HCT116 (cell line): ENCODE measurements around the gene ADAMTS6. TPM values are rescaled to one million over a fixed set of nuclear protein-coding genes. Genes with fewer than 3 reads are reported as not detected.

Experiments used
- ATAC-seq: fragments of 200-7000 bp; cut with Tn5 transposase; 2 replicates; pipeline ENCODE4 v1.9.1; 2020; ENCODE audit warnings: mild to moderate bottlenecking, moderate library complexity
- BruUV-seq: library from RNA; stranded (reverse); fragments of 400-500 nt; replicated peaks from 2 replicates; lab custom pipeline; 2021; lab: Mats Ljungman, UMichigan
- CTCF ChIA-PET: fragments of 300-600 bp; sonication (Branson Sonifier 250); formaldehyde crosslinking; loops from one replicate; lab custom pipeline; 2021; ENCODE audit warnings: antibody characterized with exemption; lab: Charles Lee
- POLR2A ChIA-PET: fragments of 300-600, 350-600 bp; sonication (Branson Sonifier 250); formaldehyde crosslinking; loops from one replicate; lab custom pipeline; 2021; ENCODE audit warnings: antibody characterized with exemption; lab: Charles Lee
- RAD21 ChIA-PET, 2 experiments: fragments of 300-600 bp; sonication (Branson Sonifier 250); formaldehyde crosslinking; loops; one replicate each; lab custom pipeline; 2023; ENCODE audit warnings: low total read pairs in 2 of 2; ENCODE audit not compliant: uncharacterized antibody in 2 of 2, unreplicated experiment in 2 of 2, low non-redundant PET in 1 of 2; lab: Charles Lee
- DNase-seq: peaks from one replicate; pipeline ENCODE4 v3.0.0-alpha.2; 2010; ENCODE audit warnings: low read depth, low spot score
- H2AFZ ChIP-seq: fragments of 200-600 bp; shearing (Covaris generic), sonication (generic); 2 replicates; pipeline ENCODE4 v1.6.1; 2017; ENCODE audit warnings: low read depth, mixed run types, mixed read lengths, antibody characterized with exemption, low read length; ENCODE audit not compliant: poor library complexity, severe bottlenecking
- H3K27ac ChIP-seq: 2 replicates; pipeline ENCODE4 v1.5.1; 2012; ENCODE audit warnings: low read depth, low read length
- H3K27me3 ChIP-seq: fragments of 200-600 bp; sonication (generic); 2 replicates; pipeline ENCODE4 v1.6.1; 2016; ENCODE audit warnings: mixed run types, low read length, mixed read lengths; ENCODE audit not compliant: insufficient read depth
- H3K36me3 ChIP-seq, 2 experiments: fragments of 200-500 bp in 1 of 2; fragments of 200-600 bp in 1 of 2; sonication (Bioruptor generic) in 1 of 2; sonication (generic) in 1 of 2; 2 replicates each; pipeline versions ENCODE4 v1.5.1 to v1.6.1; 2014 to 2016; ENCODE audit warnings: low read length in 2 of 2, inconsistent platforms in 1 of 2, mixed read lengths in 1 of 2, mixed run types in 1 of 2; ENCODE audit not compliant: insufficient read depth in 2 of 2, control insufficient read depth in 1 of 2
- H3K4me1 ChIP-seq, 2 experiments: fragments of 200-600 bp in 1 of 2; sonication (generic) in 1 of 2; 2 replicates each; pipeline versions ENCODE4 v1.5.1 to v1.6.1; 2012 to 2017; ENCODE audit warnings: low read length in 2 of 2, inconsistent platforms in 1 of 2, mild to moderate bottlenecking in 1 of 2, mixed read lengths in 1 of 2, mixed run types in 1 of 2, moderate library complexity in 1 of 2; ENCODE audit not compliant: insufficient read depth in 2 of 2, control insufficient read depth in 1 of 2
- H3K4me2 ChIP-seq: fragments of 200-600 bp; sonication (generic); 2 replicates; pipeline ENCODE4 v1.6.1; 2017; ENCODE audit warnings: mixed run types, low read length, mixed read lengths
- H3K4me3 ChIP-seq, 2 experiments: fragments of 200-600 bp in 1 of 2; sonication (generic) in 1 of 2; replicated peaks in 1 of 2; 2 replicates each; pipeline ENCODE4 v1.5.1; 2011 to 2016; ENCODE audit warnings: low read length in 2 of 2, control low read depth in 1 of 2, low read depth in 1 of 2, mild to moderate bottlenecking in 1 of 2, mixed read lengths in 1 of 2, mixed run types in 1 of 2
- H3K79me2 ChIP-seq: fragments of 200-600 bp; sonication (generic); 2 replicates; pipeline ENCODE4 v1.6.1; 2017; ENCODE audit warnings: mild to moderate bottlenecking, mixed run types, low read length, moderate library complexity, mixed read lengths; ENCODE audit not compliant: insufficient read depth
- H3K9ac ChIP-seq: fragments of 200-600 bp; sonication (generic); 2 replicates; pipeline ENCODE4 v1.6.1; 2016; ENCODE audit warnings: low read length, mixed read lengths
- H3K9me2 ChIP-seq: fragments of 200-600 bp; sonication (generic), shearing (Covaris generic); 2 replicates; pipeline ENCODE4 v1.6.1; 2017; ENCODE audit warnings: mixed run types, mild to moderate bottlenecking, moderate library complexity; ENCODE audit not compliant: insufficient read depth
- H3K9me3 ChIP-seq, 2 experiments: fragments of 200-500 bp in 1 of 2; fragments of 200-600 bp in 1 of 2; sonication (Bioruptor generic) in 1 of 2; sonication (generic) in 1 of 2; 2 replicates each; pipeline ENCODE4 v1.6.1; 2014 to 2017; ENCODE audit warnings: low read length in 2 of 2, mixed read lengths in 2 of 2, inconsistent platforms in 1 of 2, low read depth in 1 of 2, mild to moderate bottlenecking in 1 of 2, mixed run types in 1 of 2, moderate library complexity in 1 of 2; ENCODE audit not compliant: control insufficient read depth in 1 of 2, insufficient read depth in 1 of 2
- H4K20me1 ChIP-seq: fragments of 200-600 bp; sonication (generic), shearing (Covaris generic); 2 replicates; pipeline ENCODE4 v1.6.1; 2017; ENCODE audit warnings: mixed run types, mild to moderate bottlenecking, moderate library complexity; ENCODE audit not compliant: insufficient read depth
- ATF3 ChIP-seq: IDR thresholded peaks from 2 replicates; pipeline ENCODE4 v1.6.1; 2012
- CTCF ChIP-seq, 3 experiments: fragments of 200-600 bp in 1 of 3; sonication (generic) in 1 of 3; IDR thresholded peaks in 2 of 3; conservative IDR thresholded peaks in 1 of 3; 2 replicates each; pipeline ENCODE4 v1.5.1; 2012 to 2017; ENCODE audit warnings: low read depth in 2 of 3, low read length in 2 of 3, antibody characterized with exemption in 1 of 3, borderline replicate concordance in 1 of 3, control low read depth in 1 of 3, mild to moderate bottlenecking in 1 of 3, mixed read lengths in 1 of 3, mixed run types in 1 of 3, moderate library complexity in 1 of 3; ENCODE audit not compliant: insufficient read depth in 1 of 3
- EZH2 ChIP-seq: fragments of 200-600 bp; sonication (generic); IDR thresholded peaks from 2 replicates; pipeline ENCODE4 v1.6.1; 2017; ENCODE audit warnings: antibody characterized with exemption, mixed run types
- FOSL1 ChIP-seq: IDR thresholded peaks from 2 replicates; pipeline ENCODE4 v1.6.1; 2012; ENCODE audit warnings: low read depth
- JUND ChIP-seq: IDR thresholded peaks from 2 replicates; pipeline ENCODE4 v1.6.1; 2012
- MAX ChIP-seq: IDR thresholded peaks from 2 replicates; pipeline ENCODE4 v1.6.1; 2012
- RAD21 ChIP-seq: IDR thresholded peaks from 2 replicates; pipeline ENCODE4 v1.6.1; 2012; ENCODE audit warnings: low read depth, mild to moderate bottlenecking
- REST ChIP-seq: IDR thresholded peaks from 2 replicates; pipeline ENCODE4 v1.6.1; 2012; ENCODE audit warnings: low read depth
- SP1 ChIP-seq: IDR thresholded peaks from 2 replicates; pipeline ENCODE4 v1.6.1; 2012; ENCODE audit warnings: low read depth
- TCF7L2 ChIP-seq: IDR thresholded peaks from 2 replicates; pipeline ENCODE4 v1.7.0; 2011; ENCODE audit warnings: borderline replicate concordance, inconsistent platforms; ENCODE audit not compliant: insufficient read depth, insufficient read length; ENCODE audit errors: extremely low read depth
- ZBTB33 ChIP-seq: IDR thresholded peaks from 2 replicates; pipeline ENCODE4 v1.6.1; 2011; ENCODE audit warnings: mild to moderate bottlenecking, low read length, moderate library complexity; ENCODE audit not compliant: insufficient replicate concordance; ENCODE audit errors: extremely low read depth
- ZFX ChIP-seq: fragments of 450-650 bp; IDR thresholded peaks from 2 replicates; pipeline ENCODE4 v1.6.1; 2017
- intact Hi-C: fragments of 100-400 bp; cut with micrococcal nuclease; formaldehyde crosslinking; loops from 2 replicates; pipeline ENCODE4 v1.10.0; 2022
- total RNA-seq: library from RNA; stranded (reverse); gene quantifications from one replicate; pipeline ENCODE4 v1.2.1, GENCODE V29; 2021; ENCODE audit not compliant: unreplicated experiment

The ADAMTS6 gene
- total RNA-seq, 1 experiment from 2014 or later = 0.93 TPM

GRCh38 chr5:65307931-65308330 is 173.8 kb downstream of the ADAMTS6 start:
- ChIA-PET CTCF (no interaction called here), RAD21 (no interaction called here), POLR2A (no interaction called here)
- Histone ChIP-seq H3K27ac (no peak overlapping the region), H3K36me3 (no peaks in the 10 kb centered on the region), H3K4me3 (no peak overlapping the region), H2AFZ (no peak overlapping the region), H3K9ac (no peak overlapping the region), H3K4me2 (no peak overlapping the region), H3K4me1 (no peaks in the 10 kb centered on the region), H4K20me1 (no peaks in the 10 kb centered on the region), H3K79me2 (no peaks in the 10 kb centered on the region), H3K27me3 (no peaks in the 10 kb centered on the region), H3K9me2 (no peaks in the 10 kb centered on the region), H3K9me3 (no peaks in the 10 kb centered on the region)
- intact Hi-C loops = no loop called here
- no peak for ATAC-seq
- DNase-seq = no peak
- no TSS peak for BruUV-seq
- TF ChIP-seq JUND (no peak), ATF3 (no peak)

GRCh38 chr5:65307088-65307487 is 174.6 kb downstream of the ADAMTS6 start:
- RAD21 ChIA-PET = no interaction called here
- no TSS peak for BruUV-seq
- no peak overlapping the region for H3K9ac ChIP-seq
- TF ChIP-seq TCF7L2 (no peak), MAX (no peak), EZH2 (no peak), SP1 (no peak), ZFX (no peak), REST (no peak), FOSL1 (no peak), ZBTB33 (no peak), ATF3 (no peak), CTCF (IDR thresholded peaks at IDR 0.05 in 2 of 3, conservative IDR thresholded peaks at IDR 0.05 in 1 of 3; ENCODE audit: borderline replicate concordance in 1 of 3, insufficient read depth in 1 of 3, low read depth in 2 of 3, low read length in 2 of 3) (no peak), RAD21 (no peak)

More at GRCh38 chr5:65307088-65307487, 174.6 kb downstream of the ADAMTS6 start:
- Histone ChIP-seq H3K4me3 (no peak overlapping the region), H3K27me3 (no peaks in the 10 kb centered on the region), H3K79me2 (no peaks in the 10 kb centered on the region), H3K27ac (no peak overlapping the region), H3K9me3 (no peaks in the 10 kb centered on the region), H3K36me3 (no peaks in the 10 kb centered on the region), H3K4me2 (no peak overlapping the region), H4K20me1 (no peaks in the 10 kb centered on the region), H3K4me1 (no peaks in the 10 kb centered on the region), H3K9me2 (no peaks in the 10 kb centered on the region), H2AFZ (no peak overlapping the region)
- no peak for ATAC-seq
- no peak for DNase-seq
- intact Hi-C loops = no loop called here
- POLR2A ChIA-PET = no interaction called here
- CTCF ChIA-PET = no interaction called here
